C4-2B (cell line): ENCODE results near the gene SPATA4.

Experiments
- CTCF ChIP-seq: fragments of 450-650 bp; conservative IDR thresholded peaks from 2 replicates; pipeline ENCODE4 v1.5.1; 2017; ENCODE audit warnings: mild to moderate bottlenecking
- ZFX ChIP-seq: fragments of 450-650 bp; IDR thresholded peaks from 2 replicates; pipeline ENCODE4 v1.6.1; 2017

DNA sequence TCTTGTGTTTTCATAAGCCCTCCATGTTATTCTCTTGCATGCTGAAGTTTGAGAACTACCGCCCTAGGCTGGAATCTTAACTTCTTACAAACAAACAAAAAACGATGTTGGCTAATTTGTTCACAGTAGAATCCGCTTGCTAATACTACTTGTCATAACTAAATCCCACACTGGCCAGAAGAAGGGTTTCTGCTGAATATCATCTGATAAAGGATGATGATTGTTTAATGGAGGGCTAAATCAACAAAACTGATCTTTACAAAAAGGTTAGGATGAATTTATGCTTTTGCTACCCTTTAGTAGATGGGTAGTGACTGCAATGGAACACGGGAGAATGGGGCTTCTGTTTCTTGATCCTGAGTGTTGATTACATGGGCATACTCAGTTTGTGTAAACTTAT, 42.3 kb downstream of the SPATA4 start:
- TF ChIP-seq CTCF (no peak), ZFX (no peak)
